Choroid plexus epithelial cell (primary cell): Measurements from ENCODE around the gene ADCY2.

Source experiments
- DNase-seq: peaks from one replicate; pipeline ENCODE4 v3.0.0-alpha.2; 2010; ENCODE audit warnings: low read depth
- H3K4me3 ChIP-seq: 2 replicates; pipeline ENCODE4 v1.5.1; 2011; ENCODE audit warnings: low read depth, mild to moderate bottlenecking, control low read depth, low read length, moderate library complexity
- TF ChIP-seq, protein P1 (sequence below): conservative IDR thresholded peaks from 2 replicates; pipeline ENCODE4 v1.5.1; 2011; ENCODE audit warnings: low read depth, mild to moderate bottlenecking, control low read depth, inconsistent platforms, low read length, moderate library complexity

The ADCY2 gene

DNA sequence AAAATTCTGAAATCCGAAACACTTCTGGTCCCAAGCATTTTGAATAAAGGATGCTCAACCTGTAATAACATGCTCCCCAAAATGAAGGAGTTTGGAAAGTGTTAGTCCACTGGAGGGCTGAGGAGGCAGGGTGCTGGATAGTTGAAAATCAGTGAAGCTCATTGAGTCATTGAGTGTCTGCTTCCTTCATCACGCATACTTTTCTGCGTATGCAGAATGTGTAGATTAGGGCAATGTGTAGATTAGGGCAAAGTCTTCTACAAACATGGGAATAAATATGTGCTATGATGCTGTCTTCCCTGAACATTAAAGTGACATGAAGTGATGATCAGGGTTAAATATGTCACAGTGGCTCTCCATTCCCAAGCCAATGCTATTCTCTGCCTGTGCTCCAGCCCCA is 261.2 kb downstream of the ADCY2 start:
- TF ChIP-seq, protein P1, sequence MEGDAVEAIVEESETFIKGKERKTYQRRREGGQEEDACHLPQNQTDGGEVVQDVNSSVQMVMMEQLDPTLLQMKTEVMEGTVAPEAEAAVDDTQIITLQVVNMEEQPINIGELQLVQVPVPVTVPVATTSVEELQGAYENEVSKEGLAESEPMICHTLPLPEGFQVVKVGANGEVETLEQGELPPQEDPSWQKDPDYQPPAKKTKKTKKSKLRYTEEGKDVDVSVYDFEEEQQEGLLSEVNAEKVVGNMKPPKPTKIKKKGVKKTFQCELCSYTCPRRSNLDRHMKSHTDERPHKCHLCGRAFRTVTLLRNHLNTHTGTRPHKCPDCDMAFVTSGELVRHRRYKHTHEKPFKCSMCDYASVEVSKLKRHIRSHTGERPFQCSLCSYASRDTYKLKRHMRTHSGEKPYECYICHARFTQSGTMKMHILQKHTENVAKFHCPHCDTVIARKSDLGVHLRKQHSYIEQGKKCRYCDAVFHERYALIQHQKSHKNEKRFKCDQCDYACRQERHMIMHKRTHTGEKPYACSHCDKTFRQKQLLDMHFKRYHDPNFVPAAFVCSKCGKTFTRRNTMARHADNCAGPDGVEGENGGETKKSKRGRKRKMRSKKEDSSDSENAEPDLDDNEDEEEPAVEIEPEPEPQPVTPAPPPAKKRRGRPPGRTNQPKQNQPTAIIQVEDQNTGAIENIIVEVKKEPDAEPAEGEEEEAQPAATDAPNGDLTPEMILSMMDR = no peak
- DNase-seq = no peak
- no peak overlapping the region for H3K4me3 ChIP-seq

DNA sequence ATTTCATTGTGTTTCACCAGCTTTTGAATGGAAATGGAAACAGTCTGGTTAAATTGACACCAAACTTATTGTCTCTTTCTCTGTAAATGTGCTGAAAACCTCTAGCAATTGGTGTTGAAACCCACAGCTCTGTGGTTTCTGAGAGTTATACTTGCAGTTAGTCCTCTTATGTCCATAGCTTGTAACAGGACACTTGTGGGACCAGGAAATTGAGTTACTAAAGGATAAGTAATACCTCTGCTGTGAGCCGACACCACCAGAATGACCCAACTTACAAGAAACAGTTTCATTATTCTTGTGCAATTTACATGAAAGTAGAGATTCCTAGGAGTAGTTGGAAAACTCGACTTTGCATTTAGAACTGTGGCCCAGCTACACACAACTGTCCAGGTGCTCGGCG is 263.5 kb downstream of the ADCY2 start:
- H3K4me3 ChIP-seq = no peak overlapping the region
- DNase-seq = peak; percentile 5
- TF ChIP-seq, protein P1 = no peak

DNA sequence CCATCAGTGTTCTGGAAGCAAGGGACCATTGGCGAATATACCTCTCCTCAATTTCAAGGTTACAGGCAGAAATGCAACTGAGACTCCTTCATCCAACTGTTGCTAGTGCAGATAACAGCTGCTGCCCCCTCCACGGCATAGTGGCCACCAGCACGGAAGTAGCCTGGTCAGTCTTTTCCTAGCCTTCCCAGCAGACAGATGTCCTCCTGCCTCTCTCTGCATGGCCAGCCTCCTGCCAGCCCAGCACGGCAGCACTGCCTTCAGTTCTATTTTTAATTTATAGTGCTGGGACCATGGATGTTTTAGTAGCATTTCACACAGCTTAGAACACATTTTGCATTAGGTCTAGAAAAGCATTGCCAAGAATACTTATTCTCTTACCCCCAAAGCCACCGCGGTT is 266.4 kb downstream of the ADCY2 start:
- DNase-seq = no peak
- H3K4me3 ChIP-seq = no peak overlapping the region
- TF ChIP-seq, protein P1 = no peak

DNA sequence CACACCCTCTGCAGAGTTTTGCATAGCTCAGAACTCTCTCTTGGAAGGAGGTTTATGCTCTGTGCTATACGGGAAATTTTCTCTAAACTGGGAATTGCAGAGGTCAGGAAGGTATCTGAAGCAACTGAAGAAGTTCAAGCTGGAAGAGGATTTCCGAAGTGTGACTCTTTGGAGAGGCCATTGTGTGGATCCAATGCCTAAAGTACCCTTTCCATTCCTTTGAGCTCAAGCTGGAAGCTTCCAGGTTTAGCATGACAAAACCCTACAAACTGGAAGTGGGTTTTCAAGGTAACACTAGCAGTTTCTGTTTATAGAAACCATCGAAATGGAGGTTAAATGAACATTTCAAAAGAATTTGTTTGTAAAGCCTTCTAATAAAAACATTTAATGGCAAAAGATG is 267.9 kb downstream of the ADCY2 start:
- H3K4me3 ChIP-seq = no peak overlapping the region
- TF ChIP-seq, protein P1 = no peak
- DNase-seq = no peak

DNA sequence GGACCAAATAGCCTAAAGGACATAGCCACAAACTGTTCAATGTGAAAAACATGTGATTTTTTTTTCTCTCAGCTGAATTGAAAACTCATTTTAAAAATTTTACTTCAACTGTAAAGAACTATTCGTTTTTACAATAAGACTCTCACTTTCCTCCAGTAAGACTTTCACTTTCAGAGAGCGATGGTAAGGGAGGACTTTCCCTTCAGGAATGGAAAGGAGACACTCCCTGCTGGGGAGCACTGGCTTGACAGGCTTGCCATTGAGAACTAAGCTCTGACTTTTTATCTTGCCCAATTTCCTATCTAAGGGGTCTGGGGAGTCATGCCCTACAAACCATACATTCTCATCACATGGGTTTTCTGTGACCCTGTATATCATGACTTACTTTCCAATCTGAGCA is 268.3 kb downstream of the ADCY2 start:
- H3K4me3 ChIP-seq = no peak overlapping the region
- TF ChIP-seq, protein P1 = no peak
- DNase-seq = no peak

DNA sequence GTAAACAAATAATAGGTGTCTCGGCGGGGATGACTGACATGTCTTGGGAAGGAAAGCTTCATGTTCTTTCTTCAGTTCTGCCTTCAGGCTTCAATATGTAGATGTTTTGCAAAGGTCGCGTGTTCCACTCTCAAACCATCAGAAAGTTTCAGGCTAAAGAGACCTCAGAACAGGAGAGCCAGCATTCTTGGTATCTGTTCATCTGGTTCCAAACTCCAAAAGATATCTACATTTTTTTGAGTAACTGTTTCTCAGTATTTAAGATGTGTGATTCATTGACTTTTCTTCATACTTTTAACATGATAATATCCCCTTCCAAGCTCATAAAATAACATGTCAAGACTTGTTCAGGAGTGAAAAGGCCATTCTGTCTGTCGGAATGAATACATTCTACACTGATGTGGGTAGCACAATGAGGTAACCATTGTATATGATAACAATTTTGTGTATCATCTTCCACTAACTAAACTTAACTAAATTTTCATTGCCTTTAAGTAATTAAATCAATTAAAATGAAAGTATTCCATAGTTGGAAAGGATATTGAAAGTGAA is 271.4 kb downstream of the ADCY2 start:
- TF ChIP-seq, protein P1 = no peak
- DNase-seq = no peak

DNA sequence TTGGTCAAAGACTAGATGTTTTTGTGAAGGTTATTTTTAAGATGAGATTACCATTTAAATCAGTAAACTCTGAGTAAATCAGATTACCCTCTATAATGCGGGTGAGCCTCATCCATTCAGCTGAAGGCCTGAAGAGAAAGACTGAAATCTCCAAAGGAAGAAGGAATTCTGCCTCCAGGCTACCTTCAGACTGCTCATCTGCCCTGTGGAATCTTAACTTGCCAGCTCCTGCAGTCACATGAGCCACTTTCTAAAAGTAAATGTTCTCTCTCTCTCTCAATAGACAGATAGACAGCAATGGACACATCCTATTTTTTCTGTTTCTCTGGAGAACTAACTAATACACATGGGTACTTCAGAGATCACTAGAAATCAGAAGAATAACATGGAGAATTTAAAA is 272.2 kb downstream of the ADCY2 start:
- no peak for DNase-seq
- TF ChIP-seq, protein P1 = no peak
- no peak overlapping the region for H3K4me3 ChIP-seq

More for the DNA sequence above, 271.4 kb downstream of the ADCY2 start:
- no peak overlapping the region for H3K4me3 ChIP-seq
